Gastroesophageal sphincter (tissue), 3 donors: ENCODE measurements around the gene GNB2.
"Not testable (repeated sequence)": the region's sequence is repeated elsewhere in the genome, so short reads cannot be mapped to it uniquely, and the experiment has no call there.

Source experiments
- CTCF ChIP-seq, 4 experiments: fragments of 200-600 bp in 2 of 4; fragments of 450-650 bp in 2 of 4; sonication (generic) in 1 of 4; IDR thresholded peaks; one replicate each; pipeline ENCODE4 v1.5.1; 2017 to 2019; ENCODE audit warnings: antibody characterized with exemption in 4 of 4, mild to moderate bottlenecking in 2 of 4, moderate library complexity in 2 of 4
- POLR2A ChIP-seq, 2 donors: fragments of 450-650 bp; IDR thresholded peaks; one replicate each; pipeline ENCODE4 v1.6.1; 2017; ENCODE audit warnings: antibody characterized with exemption in 2 of 2, mild to moderate bottlenecking in 2 of 2, moderate library complexity in 1 of 2

- not testable (repeated sequence) for TF ChIP-seq POLR2A, CTCF (IDR thresholded peaks at IDR 0.05)
Observed at GRCh38 chr7:100662194-100662776, 11.3 kb upstream of the GNB2 start.
